Kidney (tissue), 14 donors: Measurements from ENCODE around the gene GJB4. TPM values are rescaled to one million over a fixed set of nuclear protein-coding genes. Genes with fewer than 3 reads are reported as not detected.

Source experiments
- DNase-seq, 5 donors: peaks; one replicate each; pipeline ENCODE4 v3.0.0-alpha.2; 2013 to 2020
- FAIRE-seq: peaks from 2 replicates; lab custom pipeline; 2012; peaks lifted over from hg19 to GRCh38; lab: Jason Lieb, UNC
- H3K27ac ChIP-seq, 2 donors: one replicate each; pipeline ENCODE4 v1.7.0; 2013; ENCODE audit warnings: low read depth in 2 of 2, low read length in 2 of 2, inconsistent platforms in 1 of 2
- H3K27me3 ChIP-seq: one replicate; pipeline ENCODE4 v1.7.1; 2013; ENCODE audit warnings: low read length, inconsistent platforms; ENCODE audit not compliant: control insufficient read depth, insufficient read depth
- H3K36me3 ChIP-seq, 3 donors: one replicate each; pipeline versions ENCODE4 v1.7.0 to v1.7.1; 2013; ENCODE audit warnings: low read length in 3 of 3, control low read depth in 1 of 3, inconsistent platforms in 1 of 3; ENCODE audit not compliant: insufficient read depth in 3 of 3, control insufficient read depth in 2 of 3
- H3K4me1 ChIP-seq, 3 donors: one replicate each; pipeline versions ENCODE4 v1.7.0 to v1.7.1; 2013; ENCODE audit warnings: low read length in 3 of 3, inconsistent platforms in 1 of 3, low read depth in 1 of 3; ENCODE audit not compliant: control insufficient read depth in 2 of 3, insufficient read depth in 2 of 3
- H3K4me3 ChIP-seq, 3 donors: one replicate each; pipeline versions ENCODE4 v1.7.0 to v1.8.1; 2013; ENCODE audit warnings: low read length in 3 of 3, control low read depth in 1 of 3, inconsistent platforms in 1 of 3
- H3K9ac ChIP-seq, 3 donors: one replicate each; pipeline versions ENCODE4 v1.7.0 to v1.7.1; 2013; ENCODE audit warnings: low read length in 3 of 3, control low read depth in 1 of 3, inconsistent platforms in 1 of 3
- H3K9me3 ChIP-seq, 3 donors: one replicate each; pipeline versions ENCODE4 v1.7.0 to v1.7.1; 2013; ENCODE audit warnings: low read length in 3 of 3, control low read depth in 1 of 3, inconsistent platforms in 1 of 3; ENCODE audit not compliant: control insufficient read depth in 2 of 3, insufficient read depth in 1 of 3
- intact Hi-C: fragments of 100-400 bp; cut with DNase I; formaldehyde crosslinking; loops from one replicate; pipeline ENCODE4 v1.11.1; 2022
- polyA plus RNA-seq: library from polyadenylated mRNA; stranded (reverse); fragments of 350-450 nt; fragmentation: Illumina TruSeq; extraction: RNeasy Lipid Tissue Mini Kit (QIAGEN cat#74804); gene quantifications from one replicate; pipeline ENCODE4 v1.2.3, GENCODE V29; 2014; ENCODE audit warnings: low read depth, low replicate concordance; ENCODE audit not compliant: insufficient read depth
- total RNA-seq: library from RNA; stranded (reverse); fragmentation: NEBNext Ultra II Directional; extraction: Animal tissue kit (Norgen Biotek cat#: 25700); gene quantifications from one replicate; pipeline ENCODE4 v1.2.1, GENCODE V29; 2021
- TF ChIP-seq, protein P1 (sequence below): IDR thresholded peaks from 3 replicates; pipeline ENCODE4 v1.5.1; 2012; ENCODE audit warnings: mild to moderate bottlenecking, moderate library complexity, borderline replicate concordance; ENCODE audit not compliant: insufficient read depth; ENCODE audit errors: extremely low read depth
- donor health status: control.
- donor health status: control.
- donor health status: control.
- donor health status: control.
- donor health status: control.
- donor health status: DM: yes; HTN: yes; CAD: no.
- donor health status: Normal renal cell carcinoma (clear cell type).

The GJB4 gene
- total and polyA plus RNA-seq, 2 donors from 2014 or later = 0.50 TPM; not detected in 1

DNA sequence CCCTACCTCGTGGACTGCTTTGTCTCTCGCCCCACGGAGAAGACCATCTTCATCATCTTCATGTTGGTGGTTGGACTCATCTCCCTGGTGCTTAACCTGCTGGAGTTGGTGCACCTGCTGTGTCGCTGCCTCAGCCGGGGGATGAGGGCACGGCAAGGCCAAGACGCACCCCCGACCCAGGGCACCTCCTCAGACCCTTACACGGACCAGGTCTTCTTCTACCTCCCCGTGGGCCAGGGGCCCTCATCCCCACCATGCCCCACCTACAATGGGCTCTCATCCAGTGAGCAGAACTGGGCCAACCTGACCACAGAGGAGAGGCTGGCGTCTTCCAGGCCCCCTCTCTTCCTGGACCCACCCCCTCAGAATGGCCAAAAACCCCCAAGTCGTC lies 35.2 kb downstream of the GJB4 start:
- FAIRE-seq = no peak
- Histone ChIP-seq H3K4me3 (peak overlapping the region in 1 of 3 donors; percentile 22), H3K27me3 (no peaks in the 10 kb centered on the region), H3K9ac (no peak overlapping the region), H3K27ac (no peak overlapping the region), H3K4me1 (peaks cover 0 to 15% (median 0%) of the 10 kb centered on the region in 3 donors), H3K9me3 (no peaks in the 10 kb centered on the region), H3K36me3 (no peaks in the 10 kb centered on the region)
- intact Hi-C loops = loop anchor here (10.0 kb wide), 1 partner anchor 50 kb away; no protein-coding TSS in a partner anchor
- DNase-seq = no peak
- TF ChIP-seq, protein P1, sequence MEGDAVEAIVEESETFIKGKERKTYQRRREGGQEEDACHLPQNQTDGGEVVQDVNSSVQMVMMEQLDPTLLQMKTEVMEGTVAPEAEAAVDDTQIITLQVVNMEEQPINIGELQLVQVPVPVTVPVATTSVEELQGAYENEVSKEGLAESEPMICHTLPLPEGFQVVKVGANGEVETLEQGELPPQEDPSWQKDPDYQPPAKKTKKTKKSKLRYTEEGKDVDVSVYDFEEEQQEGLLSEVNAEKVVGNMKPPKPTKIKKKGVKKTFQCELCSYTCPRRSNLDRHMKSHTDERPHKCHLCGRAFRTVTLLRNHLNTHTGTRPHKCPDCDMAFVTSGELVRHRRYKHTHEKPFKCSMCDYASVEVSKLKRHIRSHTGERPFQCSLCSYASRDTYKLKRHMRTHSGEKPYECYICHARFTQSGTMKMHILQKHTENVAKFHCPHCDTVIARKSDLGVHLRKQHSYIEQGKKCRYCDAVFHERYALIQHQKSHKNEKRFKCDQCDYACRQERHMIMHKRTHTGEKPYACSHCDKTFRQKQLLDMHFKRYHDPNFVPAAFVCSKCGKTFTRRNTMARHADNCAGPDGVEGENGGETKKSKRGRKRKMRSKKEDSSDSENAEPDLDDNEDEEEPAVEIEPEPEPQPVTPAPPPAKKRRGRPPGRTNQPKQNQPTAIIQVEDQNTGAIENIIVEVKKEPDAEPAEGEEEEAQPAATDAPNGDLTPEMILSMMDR = no peak

DNA sequence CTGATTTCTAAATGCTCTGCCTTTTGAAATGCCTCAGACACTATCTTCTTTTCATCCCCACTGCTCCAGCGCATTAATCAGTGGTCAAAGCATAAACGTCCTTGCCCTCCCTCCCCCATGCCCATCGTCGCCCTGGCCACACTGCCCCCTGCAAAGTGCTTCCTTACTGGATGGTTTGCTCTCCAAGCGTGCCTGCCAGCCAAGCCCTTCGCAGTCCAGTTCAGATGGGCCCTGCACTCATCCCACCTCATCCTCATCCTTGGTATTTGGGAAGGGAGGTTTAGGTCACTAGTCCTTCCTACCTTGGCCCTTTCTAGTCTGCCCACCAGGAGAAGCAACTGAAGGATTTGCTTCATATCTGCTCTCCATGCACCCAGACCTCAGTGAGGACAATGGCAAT lies 36.4 kb downstream of the GJB4 start:
- H3K9me3 ChIP-seq = no peaks in the 10 kb centered on the region
- intact Hi-C loops = loop anchor here (10.0 kb wide), 1 partner anchor 49 kb away; no protein-coding TSS in a partner anchor
- H3K27ac ChIP-seq = no peak overlapping the region
- peaks cover 0 to 15% (median 0%) of the 10 kb centered on the region in 3 donors for H3K4me1 ChIP-seq
- TF ChIP-seq, protein P1 = no peak
- FAIRE-seq (no peak), DNase-seq (no peak)
- no peaks in the 10 kb centered on the region for H3K27me3 ChIP-seq
- no peaks in the 10 kb centered on the region for H3K36me3 ChIP-seq
- no peak overlapping the region for H3K9ac ChIP-seq
- peak overlapping the region in 2 of 3 donors; percentile 40 to 43 for H3K4me3 ChIP-seq

DNA sequence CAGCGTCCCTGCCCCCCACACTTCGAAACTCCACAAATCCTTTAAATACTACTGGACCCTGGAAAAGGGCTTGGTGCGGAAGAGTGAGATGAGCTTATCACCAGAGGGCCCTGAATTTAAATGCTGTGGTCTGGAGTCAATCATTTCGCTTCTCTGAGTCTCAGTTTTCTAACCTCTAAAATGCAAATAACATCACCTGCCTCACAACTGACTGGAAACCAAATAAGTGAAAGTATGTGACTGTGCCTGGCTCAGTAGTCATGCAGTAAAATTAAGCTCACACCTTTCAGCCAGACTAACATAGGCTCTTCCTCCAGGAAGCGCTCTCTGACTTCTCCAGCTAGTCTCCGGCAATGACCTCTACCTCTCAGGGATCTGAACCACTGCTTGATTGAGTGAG lies 37.5 kb downstream of the GJB4 start:
- Histone ChIP-seq H3K9ac (no peak overlapping the region), H3K27me3 (no peaks in the 10 kb centered on the region), H3K4me3 (peak overlapping the region in 2 of 3 donors; percentile 9 to 40), H3K36me3 (no peaks in the 10 kb centered on the region), H3K27ac (peak overlapping the region in 1 of 2 donors; percentile 65), H3K4me1 (peaks cover 0 to 11% (median 0%) of the 10 kb centered on the region in 3 donors), H3K9me3 (no peaks in the 10 kb centered on the region)
- intact Hi-C loops = loop anchor here (10.0 kb wide), 1 partner anchor 48 kb away; no protein-coding TSS in a partner anchor
- DNase-seq (no peak), FAIRE-seq (no peak)
- TF ChIP-seq, protein P1 = no peak

DNA sequence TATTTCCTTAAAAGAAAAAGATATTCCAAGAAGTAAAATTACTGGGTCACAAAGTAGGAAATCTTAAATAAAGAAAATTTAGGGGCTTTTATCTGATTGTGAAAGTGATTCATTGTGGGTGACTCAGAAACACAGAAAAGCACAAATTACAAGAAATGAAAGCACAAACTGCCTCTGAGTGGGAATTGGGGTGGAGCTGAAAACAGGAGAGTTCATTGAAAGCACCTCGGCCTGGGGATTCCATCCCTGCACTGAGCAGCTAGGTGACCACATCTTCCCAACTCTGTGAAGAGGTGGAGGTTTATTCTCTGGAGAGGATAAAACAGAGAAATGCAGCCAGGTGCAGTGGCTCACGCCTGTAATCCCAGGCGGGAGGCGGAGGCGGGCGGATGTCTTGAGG lies 40.7 kb downstream of the GJB4 start:
- Histone ChIP-seq H3K27ac (no peak overlapping the region), H3K4me1 (peaks cover 0 to 6% (median 0%) of the 10 kb centered on the region in 3 donors), H3K9ac (no peak overlapping the region), H3K36me3 (no peaks in the 10 kb centered on the region), H3K27me3 (no peaks in the 10 kb centered on the region), H3K4me3 (no peak overlapping the region), H3K9me3 (no peaks in the 10 kb centered on the region)
- no peak for DNase-seq
- TF ChIP-seq, protein P1 = no peak
- intact Hi-C loops = no loop called here
- no peak for FAIRE-seq
